Activated CD8-positive, alpha-beta T cell treated with anti-CD3 and anti-CD28 coated beads for 36 hours (primary cell): ENCODE measurements around the gene AP5S1. TPM values are rescaled to one million over a fixed set of nuclear protein-coding genes. Genes with fewer than 3 reads are reported as not detected.

ENCODE experiments used
- ATAC-seq: fragments of 200-7000 bp; cut with Tn5 transposase; one replicate; pipeline ENCODE4 v1.10.0; 2021; ENCODE audit warnings: mild to moderate bottlenecking, moderate library complexity
- CTCF ChIA-PET: fragments of 350-600 bp; sonication (Branson Sonifier 250); formaldehyde crosslinking; loops from one replicate; lab custom pipeline; 2021; ENCODE audit warnings: antibody characterized with exemption; lab: Charles Lee
- POLR2A ChIA-PET: fragments of 350-600 bp; sonication (Branson Sonifier 250); formaldehyde crosslinking; loops from one replicate; lab custom pipeline; 2021; ENCODE audit warnings: antibody characterized with exemption; lab: Charles Lee
- DNase-seq: peaks from one replicate; pipeline ENCODE4 v3.0.0-alpha.2; 2020
- H3K27ac Mint-ChIP-seq: one replicate; pipeline ENCODE4 v1.8.0; 2021; ENCODE audit warnings: mild to moderate bottlenecking, mixed read lengths
- H3K27me3 Mint-ChIP-seq: one replicate; pipeline ENCODE4 v1.8.0; 2021; ENCODE audit warnings: mixed read lengths
- H3K36me3 Mint-ChIP-seq: one replicate; pipeline ENCODE4 v1.8.0; 2021; ENCODE audit warnings: low read depth, mixed read lengths
- H3K4me1 Mint-ChIP-seq: one replicate; pipeline ENCODE4 v1.8.0; 2021; ENCODE audit warnings: low read depth, mixed read lengths
- H3K4me3 Mint-ChIP-seq: one replicate; pipeline ENCODE4 v1.8.0; 2021; ENCODE audit warnings: mild to moderate bottlenecking, moderate library complexity, mixed read lengths
- H3K9me3 Mint-ChIP-seq: one replicate; pipeline ENCODE4 v1.8.0; 2021; ENCODE audit warnings: mixed read lengths
- intact Hi-C: fragments of 100-400 bp; cut with micrococcal nuclease; formaldehyde crosslinking; loops from one replicate; pipeline ENCODE4 v1.10.0; 2022
- total RNA-seq, 2 experiments: library from RNA; stranded (reverse); gene quantifications; one replicate each; pipeline ENCODE4 v1.2.3, GENCODE V29; 2021
- TF ChIP-seq, protein P1 (sequence below): fragments of 200-600 bp; IDR thresholded peaks from one replicate; pipeline ENCODE4 v1.8.0; 2022; ENCODE audit warnings: antibody characterized with exemption, mild to moderate bottlenecking

The AP5S1 gene
- total RNA-seq, 2 experiments from 2014 or later, result 7.4 to 8.6 TPM

DNA sequence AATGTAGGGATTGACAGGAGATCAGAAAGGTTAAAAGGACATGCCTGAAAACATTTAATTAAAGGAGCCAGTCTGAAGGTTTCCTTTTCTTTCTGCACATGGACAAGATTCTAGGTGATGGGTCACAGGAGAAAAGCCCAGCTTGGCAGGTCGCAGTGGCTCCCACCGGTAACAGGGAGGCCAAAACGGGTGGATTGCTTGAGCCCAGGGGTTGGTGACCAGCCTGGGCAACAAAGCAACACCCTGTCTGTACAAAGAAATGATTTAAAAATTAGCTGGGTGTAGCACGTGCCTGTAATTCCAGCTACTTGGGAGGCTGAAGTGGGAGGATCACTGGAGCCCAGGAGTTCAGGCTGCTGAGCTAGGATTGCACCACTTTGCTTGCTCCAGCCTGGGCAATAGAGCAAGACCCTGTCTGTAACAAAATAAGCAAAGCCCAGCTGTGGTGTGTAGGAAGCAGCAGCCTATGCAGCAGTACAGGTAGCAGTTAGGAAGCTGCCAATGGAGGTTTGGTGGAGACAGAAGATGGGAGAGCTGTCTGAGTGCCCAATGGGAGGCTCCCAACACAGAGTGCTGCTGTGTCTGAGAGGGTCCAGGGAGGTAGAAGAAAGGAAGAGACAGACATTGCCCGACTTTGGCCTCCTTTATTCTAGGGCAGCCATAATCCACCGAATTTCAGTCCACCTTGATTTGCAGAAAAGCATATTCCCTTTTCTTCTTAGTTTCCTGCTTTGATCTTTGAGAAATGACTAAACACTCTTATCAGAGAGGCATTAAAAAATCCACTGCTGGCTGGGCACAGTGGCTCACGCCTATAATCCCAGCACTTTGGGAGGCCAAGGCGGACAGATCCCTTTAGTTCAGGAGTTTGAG, 7.1 kb upstream of the AP5S1 start:
- ATAC-seq (no peak), DNase-seq (no peak)
- TF ChIP-seq, protein P1, sequence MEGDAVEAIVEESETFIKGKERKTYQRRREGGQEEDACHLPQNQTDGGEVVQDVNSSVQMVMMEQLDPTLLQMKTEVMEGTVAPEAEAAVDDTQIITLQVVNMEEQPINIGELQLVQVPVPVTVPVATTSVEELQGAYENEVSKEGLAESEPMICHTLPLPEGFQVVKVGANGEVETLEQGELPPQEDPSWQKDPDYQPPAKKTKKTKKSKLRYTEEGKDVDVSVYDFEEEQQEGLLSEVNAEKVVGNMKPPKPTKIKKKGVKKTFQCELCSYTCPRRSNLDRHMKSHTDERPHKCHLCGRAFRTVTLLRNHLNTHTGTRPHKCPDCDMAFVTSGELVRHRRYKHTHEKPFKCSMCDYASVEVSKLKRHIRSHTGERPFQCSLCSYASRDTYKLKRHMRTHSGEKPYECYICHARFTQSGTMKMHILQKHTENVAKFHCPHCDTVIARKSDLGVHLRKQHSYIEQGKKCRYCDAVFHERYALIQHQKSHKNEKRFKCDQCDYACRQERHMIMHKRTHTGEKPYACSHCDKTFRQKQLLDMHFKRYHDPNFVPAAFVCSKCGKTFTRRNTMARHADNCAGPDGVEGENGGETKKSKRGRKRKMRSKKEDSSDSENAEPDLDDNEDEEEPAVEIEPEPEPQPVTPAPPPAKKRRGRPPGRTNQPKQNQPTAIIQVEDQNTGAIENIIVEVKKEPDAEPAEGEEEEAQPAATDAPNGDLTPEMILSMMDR, result no peak
- Mint-ChIP-seq H3K27ac (peak overlapping the region; percentile 74), H3K27me3 (no peaks in the 10 kb centered on the region), H3K9me3 (no peaks in the 10 kb centered on the region), H3K36me3 (no peaks in the 10 kb centered on the region), H3K4me1 (peaks cover 56% of the 10 kb centered on the region), H3K4me3 (no peak overlapping the region)
- CTCF ChIA-PET, result interaction anchor here (0.9 to 4.5 kb wide), 6 partner anchors 13 to 64 kb away, joined by 3 to 25 read pairs (median 5); partner anchors contain the start of genes ADISSP, CDC25B and CENPB
- intact Hi-C loops, result no loop called here
- POLR2A ChIA-PET, result interaction anchor here (0.8 to 4.6 kb wide), 9 partner anchors 7 to 77 kb away, joined by 3 to 42 read pairs (median 4); partner anchors contain the start of genes ADISSP, AP5S1, CDC25B and CENPB

- peak; percentile 80 for DNase-seq
Measured at GRCh38 chr20:3813848-3814581, 6.3 kb upstream of the AP5S1 start.

GRCh38 chr20:3814928-3815495, 5.3 kb upstream of the AP5S1 start:
- TF ChIP-seq, protein P1, result no peak
- H3K27ac Mint-ChIP-seq, result peak overlapping the region; percentile 52
- no peak overlapping the region for H3K4me3 Mint-ChIP-seq
- no peaks in the 10 kb centered on the region for H3K27me3 Mint-ChIP-seq
- no peak for DNase-seq
- no peak for ATAC-seq
- no peaks in the 10 kb centered on the region for H3K9me3 Mint-ChIP-seq
- intact Hi-C loops, result no loop called here
- CTCF ChIA-PET, result interaction anchor here (0.9 to 4.5 kb wide), 4 partner anchors 25 to 47 kb away, joined by 3 to 25 read pairs (median 10); partner anchors contain the start of genes ADISSP and CENPB
- peaks cover 66% of the 10 kb centered on the region for H3K4me1 Mint-ChIP-seq
- no peaks in the 10 kb centered on the region for H3K36me3 Mint-ChIP-seq
- POLR2A ChIA-PET, result interaction anchor here (1.0 to 2.6 kb wide), 5 partner anchors 10 to 37 kb away, joined by 3 to 15 read pairs (median 10); partner anchors contain the start of genes CDC25B and CENPB

More at GRCh38 chr20:3813848-3814581, 6.3 kb upstream of the AP5S1 start:
- ChIA-PET CTCF (interaction anchor here (0.9 to 4.5 kb wide), 6 partner anchors 14 to 64 kb away, joined by 3 to 25 read pairs (median 5); partner anchors contain the start of genes ADISSP, CDC25B and CENPB), POLR2A (interaction anchor here (0.8 to 4.6 kb wide), 5 partner anchors 9 to 47 kb away, joined by 3 to 42 read pairs (median 4); partner anchors contain the start of genes ADISSP, CDC25B and CENPB)
- H3K27me3 Mint-ChIP-seq, result no peaks in the 10 kb centered on the region
- TF ChIP-seq, protein P1, result no peak
- peak overlapping the region; percentile 74 for H3K27ac Mint-ChIP-seq
- H3K4me1 Mint-ChIP-seq, result peaks cover 60% of the 10 kb centered on the region
- peak; percentile 17 for ATAC-seq
- H3K36me3 Mint-ChIP-seq, result no peaks in the 10 kb centered on the region
- no peak overlapping the region for H3K4me3 Mint-ChIP-seq
- intact Hi-C loops, result no loop called here
- H3K9me3 Mint-ChIP-seq, result no peaks in the 10 kb centered on the region

DNA sequence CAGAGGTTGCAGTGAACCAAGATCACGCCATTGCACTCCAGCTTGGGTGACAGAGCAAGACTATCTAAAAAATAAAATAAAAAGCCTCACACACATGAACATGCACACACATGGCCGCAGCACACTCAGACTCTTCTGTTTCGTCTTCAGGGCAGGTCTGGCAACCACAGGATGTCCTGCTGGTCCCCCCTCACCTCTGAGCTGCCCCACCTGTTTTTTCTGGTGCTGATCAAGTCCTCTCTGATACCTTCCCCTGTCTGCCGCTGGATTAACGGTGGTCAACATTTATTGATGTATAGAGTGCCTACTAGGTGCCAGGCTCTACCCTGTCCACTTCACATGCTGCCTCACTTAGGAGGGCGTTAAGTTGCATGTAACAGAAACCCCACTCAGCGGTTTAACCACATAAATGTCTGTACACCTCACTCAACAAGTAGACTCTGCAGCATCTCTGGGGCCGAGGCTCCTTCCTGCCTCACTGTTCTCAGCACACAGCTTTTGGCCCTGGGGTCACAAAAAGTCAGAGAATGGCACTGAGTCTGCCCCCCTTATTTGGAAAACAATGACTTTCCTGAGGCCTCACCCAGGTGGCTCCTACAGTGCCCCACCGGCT, 4.5 kb upstream of the AP5S1 start:
- TF ChIP-seq, protein P1, result no peak
- Mint-ChIP-seq H3K4me1 (peaks cover 62% of the 10 kb centered on the region), H3K4me3 (no peak overlapping the region), H3K9me3 (no peaks in the 10 kb centered on the region), H3K27ac (peak overlapping the region; percentile 86), H3K27me3 (no peaks in the 10 kb centered on the region), H3K36me3 (no peaks in the 10 kb centered on the region)
- ChIA-PET CTCF (interaction anchor here (0.9 to 1.5 kb wide), 3 partner anchors 26 to 39 kb away, joined by 3 to 12 read pairs (median 3); partner anchors contain the start of gene CENPB), POLR2A (interaction anchor here (0.6 to 2.6 kb wide), 6 partner anchors 11 to 1368 kb away, joined by 3 to 15 read pairs (median 6); partner anchors contain the start of genes CDC25B and CENPB)
- DNase-seq, result peak; percentile 75
- ATAC-seq, result peak; percentile 20
- intact Hi-C loops, result no loop called here
